Measurements from ENCODE around the gene TMED1.

DNA sequence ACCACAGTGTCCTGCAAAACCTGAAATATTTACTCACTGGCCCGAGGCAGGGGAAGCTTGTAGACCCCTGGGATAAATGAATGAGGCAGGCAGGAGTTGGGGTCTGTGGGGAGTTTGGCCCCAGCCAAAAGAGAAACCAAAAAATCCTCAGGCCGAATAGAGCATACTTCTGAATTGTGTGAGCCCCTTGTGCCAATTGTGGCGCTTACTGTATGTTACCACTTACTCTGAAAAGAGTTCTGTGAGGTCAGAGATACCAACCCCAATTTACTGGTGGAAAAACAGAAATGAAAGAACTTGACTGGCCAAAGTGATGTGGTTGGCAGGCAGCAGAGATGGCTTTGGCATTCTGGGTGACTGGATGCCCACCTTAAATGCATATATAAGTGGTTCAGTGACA, 42.2 kb upstream of the TMED1 start:
- TF ChIP-seq POLR2A (IDR thresholded peaks at IDR 0.05) (no peak), POLR2AphosphoS5 (IDR thresholded peaks at IDR 0.05) (no peak)
- TF ChIP-seq, protein P1, sequence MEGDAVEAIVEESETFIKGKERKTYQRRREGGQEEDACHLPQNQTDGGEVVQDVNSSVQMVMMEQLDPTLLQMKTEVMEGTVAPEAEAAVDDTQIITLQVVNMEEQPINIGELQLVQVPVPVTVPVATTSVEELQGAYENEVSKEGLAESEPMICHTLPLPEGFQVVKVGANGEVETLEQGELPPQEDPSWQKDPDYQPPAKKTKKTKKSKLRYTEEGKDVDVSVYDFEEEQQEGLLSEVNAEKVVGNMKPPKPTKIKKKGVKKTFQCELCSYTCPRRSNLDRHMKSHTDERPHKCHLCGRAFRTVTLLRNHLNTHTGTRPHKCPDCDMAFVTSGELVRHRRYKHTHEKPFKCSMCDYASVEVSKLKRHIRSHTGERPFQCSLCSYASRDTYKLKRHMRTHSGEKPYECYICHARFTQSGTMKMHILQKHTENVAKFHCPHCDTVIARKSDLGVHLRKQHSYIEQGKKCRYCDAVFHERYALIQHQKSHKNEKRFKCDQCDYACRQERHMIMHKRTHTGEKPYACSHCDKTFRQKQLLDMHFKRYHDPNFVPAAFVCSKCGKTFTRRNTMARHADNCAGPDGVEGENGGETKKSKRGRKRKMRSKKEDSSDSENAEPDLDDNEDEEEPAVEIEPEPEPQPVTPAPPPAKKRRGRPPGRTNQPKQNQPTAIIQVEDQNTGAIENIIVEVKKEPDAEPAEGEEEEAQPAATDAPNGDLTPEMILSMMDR (IDR thresholded peaks at IDR 0.05) = no peak

Data from breast epithelium (tissue), 3 donors.